Neural progenitor cell (in vitro differentiated cells): ENCODE measurements around the gene NDUFA6. TPM values are rescaled to one million over a fixed set of nuclear protein-coding genes. Genes with fewer than 3 reads are reported as not detected.

Source experiments
- DNase-seq: peaks from one replicate; pipeline ENCODE4 v3.0.0-alpha.2; 2016; ENCODE audit warnings: low spot score
- H2AFZ ChIP-seq: fragments of 200-600 bp; sonication (generic); replicated peaks from 2 replicates; pipeline ENCODE4 v1.6.1; 2016; ENCODE audit warnings: antibody characterized with exemption
- H3F3A ChIP-seq: fragments of 200-600 bp; sonication (generic); 2 replicates; pipeline ENCODE4 v1.6.1; 2016; ENCODE audit warnings: antibody characterized with exemption, low read depth
- H3K27ac ChIP-seq: fragments of 200-600 bp; sonication (generic); 2 replicates; pipeline ENCODE4 v1.5.1; 2016; ENCODE audit warnings: mild to moderate bottlenecking
- H3K27me3 ChIP-seq: fragments of 200-600 bp; sonication (generic); 2 replicates; pipeline ENCODE4 v1.6.1; 2016; ENCODE audit warnings: mild to moderate bottlenecking, moderate library complexity
- H3K36me3 ChIP-seq: fragments of 200-600 bp; sonication (generic); 2 replicates; pipeline ENCODE4 v1.5.1; 2016
- H3K4me1 ChIP-seq: fragments of 200-600 bp; sonication (generic); 2 replicates; pipeline ENCODE4 v1.6.1; 2016; ENCODE audit warnings: mixed run types
- H3K4me2 ChIP-seq: fragments of 200-600 bp; sonication (generic); 2 replicates; pipeline ENCODE4 v1.6.1; 2016
- H3K4me3 ChIP-seq: fragments of 200-600 bp; sonication (generic); 2 replicates; pipeline ENCODE4 v1.5.1; 2016
- H3K79me2 ChIP-seq: fragments of 200-600 bp; sonication (generic); 2 replicates; pipeline ENCODE4 v1.6.1; 2016; ENCODE audit warnings: low read depth
- H3K9ac ChIP-seq: fragments of 200-600 bp; sonication (generic); 2 replicates; pipeline ENCODE4 v1.6.1; 2016
- H3K9me3 ChIP-seq: fragments of 200-600 bp; sonication (generic); 2 replicates; pipeline ENCODE4 v1.5.1; 2016; ENCODE audit warnings: low read depth
- H4K20me1 ChIP-seq: fragments of 200-600 bp; sonication (generic); 2 replicates; pipeline ENCODE4 v1.6.1; 2016; ENCODE audit warnings: low read depth
- H3K27ac Mint-ChIP-seq: 3 replicates; pipeline ENCODE4 v1.8.0; 2021; ENCODE audit warnings: mixed read lengths
- H3K27me3 Mint-ChIP-seq: 2 replicates; pipeline ENCODE4 v1.8.0; 2022; ENCODE audit warnings: low read depth, mild to moderate bottlenecking, inconsistent platforms, moderate library complexity, mixed read lengths; ENCODE audit not compliant: insufficient read depth
- H3K36me3 Mint-ChIP-seq: 3 replicates; pipeline ENCODE4 v1.8.0; 2021; ENCODE audit warnings: mixed read lengths
- H3K4me1 Mint-ChIP-seq: 3 replicates; pipeline ENCODE4 v1.8.0; 2021; ENCODE audit warnings: mixed read lengths
- H3K4me3 Mint-ChIP-seq: 3 replicates; pipeline ENCODE4 v1.8.0; 2021; ENCODE audit warnings: mild to moderate bottlenecking, moderate library complexity, mixed read lengths
- H3K9me3 Mint-ChIP-seq: 3 replicates; pipeline ENCODE4 v1.8.0; 2020; ENCODE audit warnings: mixed read lengths
- CTCF ChIP-seq: fragments of 200-600 bp; sonication (generic); IDR thresholded peaks from 2 replicates; pipeline ENCODE4 v1.5.1; 2017; ENCODE audit warnings: antibody characterized with exemption, mild to moderate bottlenecking
- EZH2 ChIP-seq: fragments of 200-600 bp; sonication (generic); IDR thresholded peaks from 2 replicates; pipeline ENCODE4 v1.6.1; 2017; ENCODE audit warnings: antibody characterized with exemption, mild to moderate bottlenecking, moderate library complexity
- EZH2phosphoT487 ChIP-seq: fragments of 200-600 bp; sonication (generic); IDR thresholded peaks from 2 replicates; pipeline ENCODE4 v1.6.1; 2017; ENCODE audit warnings: antibody characterized with exemption
- small RNA-seq: library from RNA; depleted of rRNA; stranded (forward); fragments of <200 nt; gene quantifications from one replicate; pipeline ENCODE3, GENCODE V24; 2015
- total RNA-seq: library from RNA; depleted of rRNA; stranded (reverse); fragments of >200 nt; gene quantifications from 2 replicates; pipeline ENCODE4 v1.2.3, GENCODE V29; 2015; ENCODE audit warnings: low replicate concordance

The NDUFA6 gene
- total RNA-seq, 1 donor from 2014 or later = 132 TPM

DNA sequence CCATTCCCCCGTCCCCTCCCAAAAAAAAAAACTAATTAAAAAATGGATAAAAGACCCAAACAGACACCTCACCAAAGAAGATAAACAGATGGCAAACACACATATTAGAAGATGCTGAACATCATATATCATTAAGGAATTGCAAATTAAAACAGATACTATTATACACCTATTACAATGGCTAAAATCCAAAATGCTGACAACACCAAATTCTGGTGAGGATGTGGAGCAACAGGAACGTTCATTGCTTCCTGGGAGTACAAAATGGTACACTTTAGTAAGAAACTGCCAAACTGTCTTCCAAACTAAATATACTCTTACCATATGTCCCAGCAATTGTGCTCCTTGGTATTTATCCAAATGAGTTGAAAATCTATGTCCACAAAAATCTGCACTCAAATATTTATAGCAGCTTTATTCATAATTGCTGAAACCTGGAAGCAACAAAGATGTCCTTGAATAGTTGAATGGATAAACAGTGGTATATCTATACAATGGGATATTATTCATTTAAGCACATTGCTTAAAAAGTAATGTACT, 39.9 kb downstream of the NDUFA6 start:
- no peak for DNase-seq
- Mint-ChIP-seq H3K4me3 (no peak overlapping the region), H3K36me3 (no peaks in the 10 kb centered on the region), H3K9me3 (no peaks in the 10 kb centered on the region), H3K4me1 (no peaks in the 10 kb centered on the region), H3K27ac (no peak overlapping the region), H3K27me3 (no peaks in the 10 kb centered on the region)
- Histone ChIP-seq H4K20me1 (no peaks in the 10 kb centered on the region), H3K4me3 (no peak overlapping the region), H3K79me2 (no peaks in the 10 kb centered on the region), H3K9me3 (no peaks in the 10 kb centered on the region), H3K27me3 (no peaks in the 10 kb centered on the region), H3K4me2 (no peak overlapping the region), H3K36me3 (no peaks in the 10 kb centered on the region), H3K9ac (no peak overlapping the region), H2AFZ (no peak overlapping the region), H3K4me1 (no peaks in the 10 kb centered on the region), H3K27ac (no peak overlapping the region), H3F3A (no peaks in the 10 kb centered on the region)
- TF ChIP-seq EZH2 (no peak), EZH2phosphoT487 (no peak), CTCF (no peak)

- Histone ChIP-seq H3K9ac (no peak overlapping the region), H3K36me3 (no peaks in the 10 kb centered on the region), H3K4me3 (no peak overlapping the region), H3K79me2 (no peaks in the 10 kb centered on the region), H3F3A (no peaks in the 10 kb centered on the region), H3K4me1 (no peaks in the 10 kb centered on the region), H3K27ac (no peak overlapping the region), H3K27me3 (no peaks in the 10 kb centered on the region), H4K20me1 (no peaks in the 10 kb centered on the region), H3K9me3 (no peaks in the 10 kb centered on the region), H2AFZ (no peak overlapping the region), H3K4me2 (no peak overlapping the region)
- no peak overlapping the region for H3K27ac Mint-ChIP-seq
- no peak for DNase-seq
- no peak overlapping the region for H3K4me3 Mint-ChIP-seq
- peaks cover 7% of the 10 kb centered on the region for H3K27me3 Mint-ChIP-seq
- no peaks in the 10 kb centered on the region for H3K4me1 Mint-ChIP-seq
- peaks cover 5% of the 10 kb centered on the region for H3K36me3 Mint-ChIP-seq
- peaks cover 23% of the 10 kb centered on the region for H3K9me3 Mint-ChIP-seq
- TF ChIP-seq CTCF (no peak), EZH2phosphoT487 (no peak), EZH2 (no peak)
These were observed 48.8 kb downstream of the NDUFA6 start for GRCh38 chr22:42041784-42042183.

GRCh38 chr22:42039271-42039670, 51.3 kb downstream of the NDUFA6 start:
- Mint-ChIP-seq H3K9me3 (peaks cover 26% of the 10 kb centered on the region), H3K36me3 (peaks cover 5% of the 10 kb centered on the region), H3K27ac (no peak overlapping the region), H3K27me3 (peaks cover 5% of the 10 kb centered on the region), H3K4me3 (no peak overlapping the region), H3K4me1 (no peaks in the 10 kb centered on the region)
- no peak overlapping the region for H2AFZ ChIP-seq
- H3K9me3 ChIP-seq = no peaks in the 10 kb centered on the region
- no peaks in the 10 kb centered on the region for H3K79me2 ChIP-seq
- no peaks in the 10 kb centered on the region for H3K4me1 ChIP-seq
- H3K27ac ChIP-seq = no peak overlapping the region
- H3F3A ChIP-seq = no peaks in the 10 kb centered on the region
- H4K20me1 ChIP-seq = no peaks in the 10 kb centered on the region
- DNase-seq = no peak
- no peaks in the 10 kb centered on the region for H3K27me3 ChIP-seq
- no peak overlapping the region for H3K4me2 ChIP-seq
- no peaks in the 10 kb centered on the region for H3K36me3 ChIP-seq
- H3K9ac ChIP-seq = no peak overlapping the region
- TF ChIP-seq EZH2phosphoT487 (no peak), EZH2 (no peak), CTCF (no peak)
- no peak overlapping the region for H3K4me3 ChIP-seq

Small RNA genes lying within 50 kb of the gene (small RNA-seq; reads per million reads assigned to genes)
- not detected for gene SNORD13P1

Other genes starting within 250 kb of the NDUFA6 start
- not detected in 2 replicates for gene SHISA8, start 175.7 kb downstream of the NDUFA6 start, total RNA-seq
- 2.2 and 2.7 TPM in 2 replicates for gene TNFRSF13C, start 164.0 kb downstream of the NDUFA6 start, total RNA-seq
- gene CENPM, start 143.6 kb downstream of the NDUFA6 start, total RNA-seq = 20.2 and 45.3 TPM in 2 replicates
- gene SEPTIN3, start 121.3 kb downstream of the NDUFA6 start, total RNA-seq = 12.8 and 20.5 TPM in 2 replicates
- gene WBP2NL, start 92.0 kb downstream of the NDUFA6 start, total RNA-seq = not detected in 2 replicates
- gene NAGA, start 20.0 kb downstream of the NDUFA6 start, total RNA-seq = 14.9 and 29.1 TPM in 2 replicates
- 0.79 and 2.3 TPM in 2 replicates for gene PHETA2, start 16.5 kb downstream of the NDUFA6 start, total RNA-seq
- 2.9 and 6.3 TPM in 2 replicates for gene SMDT1, start 11.1 kb downstream of the NDUFA6 start, total RNA-seq
- gene CYP2D6, start 40.0 kb upstream of the NDUFA6 start, total RNA-seq = 0.24 and 1.5 TPM in 2 replicates
- 53.7 and 67.4 TPM in 2 replicates for gene TCF20, start 179.9 kb upstream of the NDUFA6 start, total RNA-seq